Measurements from ENCODE around the gene MSX1. TPM values are rescaled to one million over a fixed set of nuclear protein-coding genes. Genes with fewer than 3 reads are reported as not detected.

Gene MSX1
- total RNA-seq, 1 experiment from 2014 or later: 59.9 TPM

- TF ChIP-seq TCF7L2 (IDR thresholded peaks at IDR 0.05; ENCODE audit: borderline replicate concordance, extremely low read depth, insufficient read depth, insufficient read length): no peak
Measured at GRCh38 chr4:4868758-4869723, 9.6 kb downstream of the MSX1 start (continued).

GRCh38 chr4:4869731-4870571, 10.5 kb downstream of the MSX1 start:
- Histone ChIP-seq H4K20me1 (ENCODE audit: insufficient read depth) (no peaks in the 10 kb centered on the region), H3K4me3 (replicated peaks in 1 of 2; ENCODE audit: low read depth in 1 of 2, low read length in 2 of 2) (no peak overlapping the region), H3K9me2 (ENCODE audit: insufficient read depth) (no peaks in the 10 kb centered on the region), H3K27me3 (ENCODE audit: insufficient read depth, low read length) (no peaks in the 10 kb centered on the region), H3K4me2 (ENCODE audit: low read length) (no peak overlapping the region), H3K4me1 (ENCODE audit: control insufficient read depth in 1 of 2, insufficient read depth in 2 of 2, low read length in 2 of 2) (peaks cover 0 to under 1% of the 10 kb centered on the region in 2 experiments; a peak in 1 of 4 replicates), H3K36me3 (ENCODE audit: control insufficient read depth in 1 of 2, insufficient read depth in 2 of 2, low read length in 2 of 2) (no peaks in the 10 kb centered on the region), H3K79me2 (ENCODE audit: insufficient read depth, low read length) (no peaks in the 10 kb centered on the region), H2AFZ (ENCODE audit: low read depth, low read length, poor library complexity, severe bottlenecking) (no peak overlapping the region), H3K9me3 (ENCODE audit: control insufficient read depth in 1 of 2, insufficient read depth in 1 of 2, low read depth in 1 of 2, low read length in 2 of 2) (no peaks in the 10 kb centered on the region), H3K27ac (ENCODE audit: low read depth, low read length) (no peak overlapping the region), H3K9ac (ENCODE audit: low read length) (no peak overlapping the region)
- CTCF ChIA-PET: no interaction called here
- ATAC-seq (no peak), DNase-seq (ENCODE audit: low read depth, low spot score) (no peak)
- RAD21 ChIA-PET (ENCODE audit: low non-redundant PET in 1 of 2, low total read pairs in 2 of 2, uncharacterized antibody in 2 of 2, unreplicated experiment in 2 of 2): interaction anchor here in 1 of 2 experiments (1.0 kb wide), 1 partner anchor 389 kb away, joined by 4 read pairs; no protein-coding TSS in a partner anchor
- intact Hi-C loops (cut with micrococcal nuclease): no loop called here
- no TSS peak for BruUV-seq (replicated peaks)
- POLR2A ChIA-PET: no interaction called here
- TF ChIP-seq YY1 (IDR thresholded peaks at IDR 0.05; ENCODE audit: extremely low read depth, insufficient replicate concordance, low read depth, low read length) (no peak), REST (IDR thresholded peaks at IDR 0.05; ENCODE audit: low read depth) (no peak), CEBPB (IDR thresholded peaks at IDR 0.05; ENCODE audit: low read depth) (no peak), ATF3 (IDR thresholded peaks at IDR 0.05) (no peak), EZH2phosphoT487 (IDR thresholded peaks at IDR 0.05; ENCODE audit: borderline replicate concordance) (no peak), RAD21 (IDR thresholded peaks at IDR 0.05; ENCODE audit: low read depth) (no peak), ZBTB33 (IDR thresholded peaks at IDR 0.05; ENCODE audit: extremely low read depth, insufficient replicate concordance, low read length) (no peak), FOSL1 (IDR thresholded peaks at IDR 0.05; ENCODE audit: low read depth) (no peak), SIN3A (IDR thresholded peaks at IDR 0.05; ENCODE audit: low read depth) (no peak), EZH2 (IDR thresholded peaks at IDR 0.05) (no peak), CTCF (IDR thresholded peaks at IDR 0.05 in 2 of 3, conservative IDR thresholded peaks at IDR 0.05 in 1 of 3; ENCODE audit: borderline replicate concordance in 1 of 3, insufficient read depth in 1 of 3, low read depth in 2 of 3, low read length in 2 of 3) (no peak), TCF7L2 (IDR thresholded peaks at IDR 0.05; ENCODE audit: borderline replicate concordance, extremely low read depth, insufficient read depth, insufficient read length) (no peak)

Measured in HCT116 (cell line).